Stomach (tissue), 9 donors: ENCODE measurements around the gene SPEF1. TPM values are rescaled to one million over a fixed set of nuclear protein-coding genes. Genes with fewer than 3 reads are reported as not detected.

Experiments used
- DNase-seq, 2 donors: peaks; one replicate each; pipeline versions ENCODE4 v3.0.0 to v3.0.0-alpha.2; 2013 to 2019
- H3K27ac ChIP-seq, 5 donors: fragments of 200-600 bp in 4 of 5; sonication (generic) in 4 of 5; one replicate each; pipeline ENCODE4 v1.5.1; 2013 to 2019; ENCODE audit warnings: mild to moderate bottlenecking in 1 of 5, moderate library complexity in 1 of 5
- H3K27me3 ChIP-seq, 3 donors: fragments of 200-600 bp; sonication (generic); one replicate each; pipeline ENCODE4 v1.5.1; 2017 to 2019; ENCODE audit warnings: mixed run types in 1 of 3
- H3K36me3 ChIP-seq, 4 donors: fragments of 200-600 bp; sonication (generic); 1 replicate in 3 of 4; 2 replicates in 1 of 4; pipeline ENCODE4 v1.5.1; 2016 to 2019
- H3K4me1 ChIP-seq, 4 donors: fragments of 200-600 bp; sonication (generic); one replicate each; pipeline ENCODE4 v1.5.1; 2016 to 2019
- H3K4me3 ChIP-seq, 4 donors: fragments of 200-600 bp; sonication (generic) in 3 of 4; one replicate each; pipeline ENCODE4 v1.5.1; 2016 to 2019; ENCODE audit warnings: mild to moderate bottlenecking in 1 of 4
- H3K9me3 ChIP-seq, 4 donors: fragments of 200-600 bp; sonication (generic); one replicate each; pipeline ENCODE4 v1.5.1; 2016 to 2019
- CTCF ChIP-seq, 7 experiments: fragments of 450-650 bp in 4 of 7; fragments of 200-600 bp in 3 of 7; sonication (generic) in 3 of 7; IDR thresholded peaks; one replicate each; pipeline ENCODE4 v1.5.1; 2016 to 2019; ENCODE audit warnings: antibody characterized with exemption in 7 of 7, control low read depth in 2 of 7, mild to moderate bottlenecking in 1 of 7
- EP300 ChIP-seq: sonication (generic); formaldehyde crosslinking; IDR thresholded peaks from one replicate; pipeline ENCODE4 v1.6.1; 2017; ENCODE audit warnings: antibody characterized with exemption
- POLR2A ChIP-seq, 4 donors: fragments of 450-650 bp; IDR thresholded peaks; one replicate each; pipeline ENCODE4 v1.6.1; 2016; ENCODE audit warnings: antibody characterized with exemption in 4 of 4, control low read depth in 2 of 4, mild to moderate bottlenecking in 1 of 4, moderate library complexity in 1 of 4
- POLR2AphosphoS5 ChIP-seq, 3 donors: sonication (generic); formaldehyde crosslinking; IDR thresholded peaks; one replicate each; pipeline ENCODE4 v1.6.1; 2016; ENCODE audit warnings: antibody characterized with exemption in 3 of 3
- WGBS, 5 donors: extraction: QIAGEN DNeasy Blood & Tissue Kit in 3 of 5; methylation state at CpG; one replicate each; pipeline versions ENCODE4 v1.1.5 to v1.1.7; 2013 to 2018; 5-methylcytosine and 5-hydroxymethylcytosine counted together
- intact Hi-C: fragments of 100-400 bp; cut with DNase I; formaldehyde crosslinking; loops from one replicate; pipeline ENCODE4 v1.15.1; 2023; ENCODE audit warnings: low total_unique reads
- polyA plus RNA-seq, 3 donors: library from polyadenylated mRNA; stranded (reverse); fragments of 200-250 nt; gene quantifications; one replicate each; pipeline ENCODE4 v1.2.3, GENCODE V29; 2013
- total RNA-seq, 5 donors: library from RNA; depleted of rRNA; stranded (reverse); fragments of >200 nt; gene quantifications; one replicate each; pipeline versions ENCODE4 v1.1.0 to v1.2.3, GENCODE V29; 2014 to 2016
- donor health status: healthy with polysubstance abuse.
- donor health status: Bipolar disorder and iron deficiency.
- donor health status: healthy.

SPEF1 gene
- total and polyA plus RNA-seq, 8 donors = 0.18 to 0.19 TPM; not detected in 6

GRCh38 chr20:3759884-3760283 is 21.4 kb downstream of the SPEF1 start:
- Histone ChIP-seq H3K4me3 (no peak overlapping the region), H3K36me3 (peaks cover 13 to 47% (median 28%) of the 10 kb centered on the region in 4 donors), H3K27me3 (no peaks in the 10 kb centered on the region), H3K27ac (peak overlapping the region in 4 of 5 donors; percentile 25 to 94 (median 36)), H3K4me1 (peaks cover 6 to 49% (median 18%) of the 10 kb centered on the region in 4 donors), H3K9me3 (no peaks in the 10 kb centered on the region)
- TF ChIP-seq EP300 (no peak), POLR2AphosphoS5 (IDR thresholded peaks at IDR 0.05) (no peak), POLR2A (IDR thresholded peaks at IDR 0.05) (no peak), CTCF (IDR thresholded peaks at IDR 0.05) (no peak)
- WGBS, 5 donors = 91 to 94% (median 93%) methylated on average over 6 to 11 of the region's 11 CpGs
- peak in 1 of 2 donors; percentile 11 for DNase-seq
- intact Hi-C loops = loop anchor here (10.0 kb wide), 2 partner anchors 85 to 95 kb away; no protein-coding TSS in a partner anchor

GRCh38 chr20:3759316-3759823 is 21.9 kb downstream of the SPEF1 start:
- 70 to 90% (median 84%) methylated on average over 5 to 11 of the region's 11 CpGs for WGBS, 5 donors
- Histone ChIP-seq H3K27ac (peak overlapping the region in 4 of 5 donors; percentile 4 to 94 (median 32)), H3K4me3 (no peak overlapping the region), H3K4me1 (peaks cover under 1 to 44% (median 13%) of the 10 kb centered on the region in 4 donors), H3K36me3 (peaks cover 16 to 52% (median 31%) of the 10 kb centered on the region in 4 donors), H3K9me3 (no peaks in the 10 kb centered on the region), H3K27me3 (no peaks in the 10 kb centered on the region)
- peak in 1 of 2 donors; percentile 4 for DNase-seq
- intact Hi-C loops = loop anchor here (10.0 kb wide), 1 partner anchor 95 kb away; no protein-coding TSS in a partner anchor
- no peak for TF ChIP-seq POLR2A (IDR thresholded peaks at IDR 0.05)
- no peak for TF ChIP-seq CTCF (IDR thresholded peaks at IDR 0.05)
- TF ChIP-seq EP300 = no peak
- no peak for TF ChIP-seq POLR2AphosphoS5 (IDR thresholded peaks at IDR 0.05)

- H3K27ac ChIP-seq = peak overlapping the region in 4 of 5 donors; percentile 4 to 94 (median 32)
- H3K4me3 ChIP-seq = no peak overlapping the region
- H3K27me3 ChIP-seq = no peaks in the 10 kb centered on the region
- 68 to 96% (median 85%) methylated on average over 10 to 11 of the region's 11 CpGs for WGBS, 5 donors
- peaks cover 16 to 60% (median 35%) of the 10 kb centered on the region in 4 donors for H3K36me3 ChIP-seq
- peak in 1 of 2 donors; percentile 33 for DNase-seq
- TF ChIP-seq POLR2A (IDR thresholded peaks at IDR 0.05) (no peak), CTCF (IDR thresholded peaks at IDR 0.05) (no peak)
- intact Hi-C loops = loop anchor here (10.0 kb wide), 1 partner anchor 96 kb away; no protein-coding TSS in a partner anchor
- no peaks in the 10 kb centered on the region for H3K9me3 ChIP-seq
- H3K4me1 ChIP-seq = peaks cover 0 to 41% (median 7%) of the 10 kb centered on the region in 4 donors
These were observed 22.7 kb downstream of the SPEF1 start for GRCh38 chr20:3758566-3758965.

GRCh38 chr20:3757268-3757667 is 24.0 kb downstream of the SPEF1 start:
- intact Hi-C loops = loop anchor here (10.0 kb wide), 1 partner anchor 98 kb away; no protein-coding TSS in a partner anchor
- WGBS, 5 donors = 88 to 98% (median 91%) methylated on average over 2 of the region's 2 CpGs
- H3K27me3 ChIP-seq = no peaks in the 10 kb centered on the region
- no peak for DNase-seq
- no peak overlapping the region for H3K4me3 ChIP-seq
- H3K9me3 ChIP-seq = no peaks in the 10 kb centered on the region
- peaks cover 16 to 60% (median 35%) of the 10 kb centered on the region in 4 donors for H3K36me3 ChIP-seq
- TF ChIP-seq EP300 (no peak), POLR2AphosphoS5 (IDR thresholded peaks at IDR 0.05) (no peak), CTCF (IDR thresholded peaks at IDR 0.05) (no peak), POLR2A (IDR thresholded peaks at IDR 0.05) (no peak)
- H3K27ac ChIP-seq = peak overlapping the region in 4 of 5 donors; percentile 4 to 94 (median 13)
- peaks cover 0 to 52% (median 9%) of the 10 kb centered on the region in 4 donors for H3K4me1 ChIP-seq
